Dermis microvascular lymphatic vessel endothelial cell (primary cell): ENCODE measurements around the gene AVPI1. TPM values are rescaled to one million over a fixed set of nuclear protein-coding genes. Genes with fewer than 3 reads are reported as not detected.

Source experiments
- DNase-seq, 2 donors: peaks; one replicate each; pipeline versions ENCODE4 v3.0.0 to v3.0.0-alpha.2; 2010; ENCODE audit warnings: low read depth in 2 of 2
- total RNA-seq: library from RNA; depleted of rRNA; stranded (reverse); fragments of >200 nt; gene quantifications from 2 replicates; pipeline ENCODE4 v1.2.1, GENCODE V29; 2014

The AVPI1 gene, protein sequence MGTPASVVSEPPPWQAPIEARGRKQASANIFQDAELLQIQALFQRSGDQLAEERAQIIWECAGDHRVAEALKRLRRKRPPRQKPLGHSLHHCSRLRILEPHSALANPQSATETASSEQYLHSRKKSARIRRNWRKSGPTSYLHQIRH
- total RNA-seq = 3.0 and 5.3 TPM in 2 replicates

DNA sequence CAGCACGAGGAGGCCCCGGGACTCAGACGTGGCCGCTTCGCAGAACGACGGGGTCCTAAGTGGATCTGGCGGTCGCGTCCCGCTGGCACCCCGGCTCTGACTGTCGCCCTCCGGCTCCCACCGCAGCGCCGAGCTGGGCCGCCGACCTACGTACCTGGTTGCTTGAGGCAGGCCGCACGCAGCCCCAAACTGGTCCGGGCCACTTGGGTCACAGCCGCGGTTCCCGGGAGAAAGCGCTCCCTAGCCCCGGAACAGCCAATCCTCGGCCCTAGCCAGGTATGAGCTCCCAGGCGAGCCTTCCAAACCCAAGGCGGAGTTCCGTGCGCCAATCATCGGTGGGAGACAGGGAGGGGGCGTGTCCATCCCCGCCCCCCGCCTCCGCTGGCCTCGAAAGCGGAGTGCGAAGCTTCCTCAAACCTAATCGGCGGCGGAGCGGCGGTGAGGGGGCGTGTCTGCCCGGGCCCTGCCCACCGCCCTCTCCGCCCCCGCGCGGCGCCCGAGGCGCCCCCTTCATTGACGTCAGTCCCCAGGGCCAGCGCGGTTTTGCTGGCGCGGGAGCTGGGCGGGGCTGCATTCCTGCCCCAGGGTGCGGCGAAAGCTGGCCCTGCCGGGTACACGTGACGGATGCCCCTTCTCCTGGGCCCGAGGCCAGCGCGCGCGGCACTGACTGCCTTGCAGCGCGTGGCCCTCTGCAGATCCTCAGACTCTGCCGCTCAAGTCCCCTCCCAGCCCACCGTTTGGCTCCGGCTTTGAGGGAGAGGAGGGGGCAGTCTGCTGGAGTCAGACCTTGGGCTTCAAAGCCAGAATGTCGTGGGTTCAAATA is at the start of gene AVPI1:
TSS of gene AVPI1 (minus strand) at position 280 of the 823 bp plus-strand sequence. CDS start 7,336 bp downstream, outside the sequence.
- peak; percentile 87 to 97 for DNase-seq

DNA sequence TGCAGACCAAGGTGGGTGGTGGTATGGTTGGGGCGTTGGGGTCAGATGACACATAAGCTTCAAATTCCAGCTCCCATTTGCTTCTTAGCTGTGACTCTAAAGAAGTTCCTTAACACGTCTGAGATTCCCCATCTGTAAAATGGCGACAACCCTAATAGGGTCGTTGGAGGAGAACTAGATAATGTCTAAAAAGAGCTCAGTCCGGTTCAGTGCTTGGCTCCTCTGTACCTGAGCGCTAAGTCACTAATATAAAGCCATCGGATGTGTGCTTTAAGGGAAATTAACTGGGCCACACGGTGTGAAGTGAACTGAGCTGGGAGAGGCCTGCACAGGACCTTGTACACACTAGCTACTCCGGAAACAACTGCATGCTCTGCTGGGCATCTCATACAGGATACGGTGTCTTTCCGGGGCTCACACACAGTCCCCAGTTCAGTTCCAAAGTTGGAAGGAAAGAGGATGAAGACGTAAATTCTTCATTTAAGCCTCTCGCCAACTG is 49.4 kb upstream of the AVPI1 start:
- DNase-seq = no peak

DNA sequence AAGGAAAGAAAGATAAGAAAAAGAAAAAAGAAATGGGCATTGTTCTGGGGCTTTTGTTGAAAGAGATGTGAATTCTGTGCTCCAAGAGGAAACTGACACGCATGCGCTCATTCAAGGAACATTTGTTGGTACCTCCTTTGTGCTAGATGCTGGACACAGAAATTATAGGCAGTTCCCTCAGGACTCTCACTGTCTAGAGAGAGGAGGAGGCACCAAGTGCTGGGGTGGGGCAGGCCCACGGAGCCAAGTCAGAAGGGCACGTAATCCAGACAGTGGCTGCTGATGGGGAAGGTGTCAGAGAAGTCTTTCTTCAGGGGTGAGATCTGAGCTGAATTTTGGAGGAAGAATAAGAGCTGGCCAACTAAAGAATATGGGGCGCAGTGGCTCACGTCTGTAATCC is 47.0 kb upstream of the AVPI1 start:
- no peak for DNase-seq

DNA sequence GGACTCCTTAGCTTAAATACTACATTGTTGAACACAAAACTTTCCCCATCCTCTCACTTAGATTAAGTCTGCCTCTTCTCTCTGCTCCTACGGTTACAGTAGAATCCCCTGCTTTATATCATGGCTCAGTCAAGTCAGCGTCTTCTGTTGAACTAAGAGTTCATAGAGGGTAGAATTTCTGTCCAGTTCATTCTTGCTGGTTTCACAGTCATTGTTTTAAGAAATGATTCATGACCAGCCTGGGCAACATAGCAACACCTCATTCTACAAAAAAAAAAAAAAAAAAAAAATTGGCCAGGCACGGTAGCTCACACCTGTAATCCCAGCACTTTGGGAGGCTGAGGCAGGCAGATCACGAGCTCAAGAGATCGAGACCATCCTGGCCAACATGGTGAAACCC is 46.2 kb upstream of the AVPI1 start:
- no peak for DNase-seq

DNA sequence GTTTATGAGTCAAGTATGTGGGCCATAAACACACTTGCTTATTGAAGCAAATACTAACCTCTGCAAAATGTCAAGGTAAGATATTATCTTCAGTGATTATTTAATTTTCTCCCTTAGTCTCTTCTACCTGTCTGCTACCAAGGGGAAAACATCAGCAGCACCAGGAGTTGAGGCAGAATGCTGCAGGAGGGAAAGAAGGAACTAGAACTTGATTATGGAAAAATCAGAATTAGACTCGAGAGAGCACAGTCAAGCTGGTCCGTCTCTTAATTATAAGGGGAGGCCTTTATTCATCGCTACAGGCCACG is 45.0 kb upstream of the AVPI1 start:
- no peak for DNase-seq

DNA sequence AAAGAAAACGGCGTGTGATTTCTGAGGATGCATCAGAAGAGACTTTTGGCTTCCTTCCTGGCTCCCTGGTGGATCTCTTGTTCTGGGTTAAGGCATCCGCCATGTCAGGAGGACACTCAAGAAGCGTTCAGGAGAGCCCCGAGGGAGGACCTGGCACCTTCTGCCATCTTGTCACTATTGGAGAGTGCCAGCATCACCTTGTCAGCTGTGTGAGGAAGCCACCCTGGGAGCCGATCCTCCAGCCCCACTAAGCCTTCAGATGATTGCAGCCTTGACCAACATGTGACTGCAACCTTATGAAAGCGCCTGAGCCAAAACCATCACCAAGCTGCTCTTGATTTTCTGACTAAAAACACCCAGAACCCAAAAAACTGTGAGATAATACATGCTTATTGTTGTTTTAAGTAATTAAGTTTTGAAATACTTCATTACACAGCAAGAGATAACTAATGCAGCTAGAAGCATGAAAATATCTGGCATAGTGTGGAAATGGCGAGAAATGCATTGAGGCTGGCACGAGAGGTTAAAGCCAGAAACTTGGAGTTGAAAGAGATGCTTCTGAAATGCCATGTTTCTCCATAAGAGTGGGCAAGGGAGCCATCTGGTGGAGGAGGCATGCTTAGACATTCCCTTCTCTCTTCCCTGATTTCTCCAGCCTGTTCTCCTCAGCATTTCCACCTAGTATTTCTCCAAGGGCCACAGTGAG is 44.5 kb upstream of the AVPI1 start:
- DNase-seq = peak; percentile 68 to 77

DNA sequence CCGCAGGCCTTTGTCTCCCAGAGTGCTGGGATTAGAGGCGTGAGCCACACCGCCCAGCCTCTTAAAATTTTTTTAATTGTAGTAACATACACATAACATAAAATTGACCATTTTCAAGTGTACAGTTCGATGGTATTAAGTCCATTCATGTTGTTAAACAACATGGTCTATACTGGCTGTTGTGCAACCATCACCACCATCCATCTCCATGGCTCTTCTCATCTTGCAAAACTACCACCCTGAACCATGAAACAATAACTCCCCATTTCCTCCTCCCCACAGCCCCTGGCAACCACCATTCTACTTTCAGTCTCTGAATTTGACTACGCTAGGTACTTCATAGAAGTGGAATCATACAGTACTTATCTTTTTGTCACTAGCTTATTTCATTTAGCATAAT is 42.0 kb upstream of the AVPI1 start:
- DNase-seq = no peak

DNA sequence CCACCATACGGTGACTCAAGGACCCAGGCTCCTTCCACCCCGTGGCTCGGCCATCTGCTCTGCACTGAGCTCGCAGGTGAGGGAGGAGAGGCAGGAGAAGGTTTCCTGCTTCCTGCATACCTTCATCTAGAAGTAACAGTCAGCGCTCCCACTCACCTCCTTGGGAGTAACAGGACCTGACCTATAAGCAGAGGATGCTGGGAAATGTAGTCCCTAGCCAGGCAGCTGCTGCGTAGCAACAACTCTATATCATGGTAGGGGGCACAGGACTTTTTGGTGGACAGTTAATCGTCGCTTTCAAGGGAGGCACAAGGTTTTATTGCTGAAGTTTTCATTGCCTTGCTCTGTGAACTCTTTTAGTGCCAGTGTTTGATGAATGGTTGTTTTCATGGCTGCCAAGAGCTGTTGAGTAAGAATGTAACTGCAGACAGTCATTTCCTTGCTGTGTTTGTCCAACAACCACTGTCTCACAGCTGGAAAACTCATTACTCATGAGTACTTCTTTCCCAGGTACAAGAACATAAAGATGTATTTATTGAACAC is 39.7 kb upstream of the AVPI1 start:
- DNase-seq = peak; percentile 73 to 86

DNA sequence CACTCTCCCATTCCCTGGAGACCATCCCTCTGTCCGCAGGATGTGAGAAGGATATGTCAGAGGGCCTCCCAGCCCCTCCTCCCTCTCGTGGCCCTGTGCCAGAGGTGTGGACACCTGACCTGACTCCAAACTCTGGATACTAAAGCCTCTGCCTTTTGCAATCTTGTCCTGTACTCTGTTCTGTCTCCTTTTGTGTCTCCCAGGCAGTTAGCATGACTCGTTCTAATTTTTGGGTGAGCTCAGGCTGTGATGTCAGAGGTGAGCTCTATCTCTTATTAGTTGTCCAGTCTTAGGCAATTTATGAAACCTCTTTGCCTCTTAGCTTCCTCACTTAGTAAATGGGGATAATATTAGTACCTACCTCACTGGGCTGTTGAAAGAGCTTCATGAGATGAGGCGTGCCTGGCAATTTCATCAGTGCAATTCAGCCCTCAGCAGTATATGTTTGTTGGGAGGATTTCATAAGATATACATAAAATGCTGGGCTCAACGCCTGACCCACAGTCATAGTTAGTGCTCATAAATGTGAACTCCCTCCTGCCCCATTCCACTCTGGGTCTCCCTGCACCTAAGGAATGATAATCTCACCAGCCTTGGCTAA is 37.4 kb upstream of the AVPI1 start:
- DNase-seq = no peak

DNA sequence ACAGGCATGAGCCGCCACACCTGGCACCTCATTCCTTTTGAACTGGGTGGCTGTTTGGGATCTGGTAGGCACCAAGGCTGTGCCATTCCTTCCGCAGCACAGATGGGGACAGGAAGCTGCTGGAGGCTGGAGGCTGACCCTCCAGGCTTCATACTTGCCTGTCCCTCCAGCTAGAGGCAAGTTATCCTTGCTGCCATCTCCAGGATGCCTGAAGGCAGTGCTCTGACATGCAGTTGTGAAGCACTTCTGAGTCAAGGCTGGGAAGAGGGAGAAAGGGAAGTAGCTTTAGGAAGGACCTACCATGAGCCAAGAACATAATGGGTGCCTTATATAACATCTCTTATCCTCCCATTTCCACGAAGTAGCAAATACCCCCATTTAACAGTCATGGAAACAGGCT is 36.0 kb upstream of the AVPI1 start:
- DNase-seq = no peak

DNA sequence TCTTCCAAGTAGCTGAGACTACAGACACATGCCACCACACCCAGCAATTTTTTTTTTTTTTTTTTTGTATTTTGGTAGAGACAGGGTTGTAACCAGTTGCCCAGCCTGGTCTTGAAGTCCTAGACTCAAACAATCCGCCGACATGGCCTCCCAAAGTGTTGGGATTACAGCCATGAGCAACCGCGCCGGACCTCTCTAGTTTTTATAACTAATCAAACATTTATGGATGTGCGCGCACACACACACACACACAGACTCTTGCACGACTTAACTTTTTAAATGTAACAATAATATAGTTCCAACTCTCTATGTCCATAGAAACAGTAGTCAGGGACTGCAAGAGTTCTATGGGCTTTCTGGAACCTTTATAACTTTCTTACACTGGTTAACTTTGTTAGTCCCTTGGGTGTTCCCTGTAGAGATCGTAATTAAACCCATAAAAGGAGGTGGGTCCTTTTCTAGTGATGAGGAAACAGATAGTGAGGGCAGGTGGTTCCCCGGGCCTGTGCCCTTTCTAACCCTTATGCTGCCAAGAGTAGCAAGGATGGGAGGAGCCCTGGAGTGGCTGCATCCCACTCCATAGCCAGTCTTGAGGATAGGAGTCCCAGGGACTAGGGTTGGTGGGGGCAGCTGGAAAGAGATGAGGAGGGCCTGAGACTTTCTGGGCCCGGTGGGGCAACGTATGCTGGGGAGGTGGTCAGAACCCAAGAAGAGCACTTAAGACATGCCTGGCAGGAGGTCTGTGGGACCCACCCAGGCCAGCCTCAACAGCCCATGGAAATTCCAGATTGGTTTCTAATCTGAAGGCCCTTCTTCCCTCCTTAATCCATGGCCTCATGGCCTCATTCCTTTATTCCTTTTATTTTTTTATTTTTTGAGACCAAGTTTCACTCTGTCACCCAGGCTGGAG is 35.1 kb upstream of the AVPI1 start:
- no peak for DNase-seq

DNA sequence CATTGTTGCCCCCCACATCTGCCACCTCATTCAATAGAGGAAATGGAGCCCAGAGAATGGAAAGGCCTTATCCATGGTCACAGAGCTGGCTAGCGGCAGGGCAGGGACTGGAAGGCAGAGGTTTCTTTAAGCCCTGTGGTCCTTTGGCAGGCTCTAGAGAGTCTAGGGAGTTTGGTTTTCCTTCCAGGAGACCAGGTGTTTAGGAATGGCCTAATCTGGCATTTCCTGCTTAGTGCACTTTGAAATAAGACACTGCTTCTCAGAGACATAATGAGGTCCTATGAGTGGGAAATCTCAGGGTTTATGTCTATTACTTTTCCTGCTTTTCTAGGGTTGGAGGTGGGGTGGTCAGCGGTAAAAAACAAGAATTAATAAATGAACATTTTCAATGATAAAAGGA is 32.6 kb upstream of the AVPI1 start:
- DNase-seq = no peak

DNA sequence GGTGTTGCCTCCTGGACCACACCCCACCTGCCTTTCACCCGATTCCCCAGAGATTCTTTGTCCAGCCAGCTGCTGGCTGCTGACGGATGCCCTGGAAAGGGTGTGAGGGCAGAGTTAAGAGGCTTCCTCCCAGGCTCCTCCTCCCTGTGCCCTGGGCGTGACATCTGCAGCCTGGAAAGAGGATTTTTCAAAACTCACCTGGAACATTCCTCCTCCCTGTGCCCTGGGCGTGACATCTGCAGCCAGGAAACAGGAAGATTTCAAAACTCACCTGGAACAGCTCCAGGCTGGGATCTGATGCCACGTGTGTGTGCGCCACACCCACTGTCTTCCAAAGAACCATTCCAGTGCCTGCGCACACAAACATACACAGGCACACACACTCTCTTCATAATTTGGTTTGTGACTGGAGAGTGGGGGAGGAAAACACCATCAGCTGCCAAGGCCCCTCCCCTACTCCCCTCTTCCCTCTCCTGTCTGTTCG is 31.7 kb upstream of the AVPI1 start:
- DNase-seq = peak in 1 of 2 donors; percentile 67

DNA sequence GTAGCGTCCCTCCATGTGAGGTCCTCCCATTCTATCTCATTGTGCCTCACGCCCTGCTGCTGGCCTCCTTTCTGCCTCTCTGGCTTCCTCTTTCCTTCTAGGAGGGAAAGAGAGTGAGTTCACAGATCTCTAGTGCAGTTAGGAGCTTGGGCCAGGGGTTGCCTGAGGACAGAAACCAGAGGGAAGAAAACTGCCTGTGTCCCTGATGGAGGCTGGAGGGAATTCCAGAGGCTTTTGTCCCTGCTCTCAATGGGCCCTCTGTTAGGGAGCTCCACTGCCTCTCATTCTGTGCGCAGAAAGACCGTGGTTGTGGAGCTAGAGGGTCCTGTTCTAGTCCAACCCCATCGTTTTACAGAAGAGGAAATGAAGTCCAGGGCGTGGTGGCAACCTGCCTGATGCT is 31.1 kb upstream of the AVPI1 start:
- no peak for DNase-seq

DNA sequence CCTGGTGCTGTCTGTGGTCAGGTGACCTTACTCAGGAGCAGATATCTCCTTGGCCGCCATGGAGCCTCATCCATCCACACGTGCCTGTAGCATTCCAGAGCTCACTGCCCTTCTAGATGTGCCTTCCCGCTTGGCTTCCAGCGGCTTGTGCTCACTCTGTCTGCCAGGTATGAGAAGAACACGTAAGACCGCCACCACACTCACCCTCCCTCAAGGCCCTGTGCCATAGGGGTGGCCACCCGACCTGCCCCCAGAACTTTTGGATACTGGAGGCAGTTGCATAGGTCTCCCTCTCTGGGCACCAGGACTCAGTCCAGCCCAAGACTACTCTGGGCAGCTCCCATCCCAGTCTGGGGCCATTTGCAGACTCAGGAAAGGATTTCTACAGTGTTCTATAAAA is 30.6 kb upstream of the AVPI1 start:
- DNase-seq = no peak

DNA sequence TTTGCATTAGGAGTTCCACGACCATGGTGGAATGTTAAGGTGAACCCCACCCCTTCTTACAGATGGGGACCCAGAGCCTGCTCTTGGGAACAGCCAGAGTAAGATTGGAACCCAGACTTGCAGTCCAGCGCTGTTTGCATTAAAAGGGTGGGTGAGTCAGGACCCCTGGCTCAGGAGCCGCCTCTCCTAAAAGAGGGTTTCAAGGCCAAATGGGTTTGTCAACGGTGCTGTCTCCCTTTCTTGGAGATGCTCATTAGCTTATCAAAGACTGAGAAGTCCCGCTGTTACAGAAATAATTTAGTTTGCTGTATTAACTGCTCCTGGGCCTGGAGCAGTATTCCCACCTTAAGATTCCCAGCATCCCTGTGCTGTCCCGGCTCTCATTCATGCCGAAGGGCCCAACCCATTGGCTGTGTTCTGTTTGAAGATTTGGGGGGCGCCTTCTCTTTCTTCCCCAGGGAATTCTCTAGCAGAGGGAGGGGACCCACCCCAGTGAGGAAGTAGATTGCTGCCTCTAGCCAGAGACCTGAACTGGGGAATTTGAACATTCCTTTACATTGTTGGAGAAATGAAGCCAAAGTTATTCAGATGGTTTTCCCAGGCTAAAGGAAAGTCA is 28.3 kb upstream of the AVPI1 start:
- no peak for DNase-seq

DNA sequence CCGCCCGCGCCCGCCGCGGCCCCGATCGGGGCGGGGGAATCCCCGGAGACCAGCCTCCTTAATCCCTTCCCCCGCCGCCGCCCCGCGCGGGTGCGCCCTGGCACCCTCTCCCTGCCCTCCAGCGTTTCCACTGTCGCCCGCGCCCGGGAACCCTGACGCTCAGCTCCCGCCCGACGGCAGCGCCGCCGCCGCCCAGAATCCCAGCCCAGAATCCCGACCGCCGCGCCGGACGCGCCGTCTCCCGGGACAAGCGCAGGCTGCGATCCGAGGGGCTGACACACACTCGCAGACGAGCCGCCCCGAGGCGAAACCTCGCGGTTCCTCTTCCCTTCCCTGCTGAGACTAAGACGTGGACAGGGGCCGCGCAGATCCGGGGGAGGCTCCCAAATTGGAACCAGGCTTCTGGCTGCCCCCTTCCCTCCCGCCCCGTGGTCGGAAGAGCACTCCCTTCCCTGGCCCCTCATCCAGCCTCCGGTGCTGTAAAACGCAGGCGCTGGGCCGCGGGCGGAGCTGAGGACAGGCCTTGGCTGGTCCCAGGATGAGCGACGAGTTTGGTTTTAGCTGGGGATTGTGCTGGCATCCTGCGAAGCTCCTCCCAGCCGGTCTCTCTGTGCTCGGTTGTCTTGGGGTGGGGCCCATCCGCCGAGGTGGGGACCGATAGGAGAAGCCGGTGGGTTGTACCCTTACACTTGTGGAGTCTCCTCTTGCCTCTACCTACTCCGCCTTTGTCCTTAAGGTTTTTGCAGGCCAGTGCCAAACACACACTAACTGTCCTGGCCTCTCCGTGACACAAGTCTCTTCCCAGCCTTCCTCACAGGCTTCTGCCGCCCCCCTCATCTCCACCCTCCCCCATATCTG is 27.6 kb upstream of the AVPI1 start:
- DNase-seq = peak in 1 of 2 donors; percentile 52

DNA sequence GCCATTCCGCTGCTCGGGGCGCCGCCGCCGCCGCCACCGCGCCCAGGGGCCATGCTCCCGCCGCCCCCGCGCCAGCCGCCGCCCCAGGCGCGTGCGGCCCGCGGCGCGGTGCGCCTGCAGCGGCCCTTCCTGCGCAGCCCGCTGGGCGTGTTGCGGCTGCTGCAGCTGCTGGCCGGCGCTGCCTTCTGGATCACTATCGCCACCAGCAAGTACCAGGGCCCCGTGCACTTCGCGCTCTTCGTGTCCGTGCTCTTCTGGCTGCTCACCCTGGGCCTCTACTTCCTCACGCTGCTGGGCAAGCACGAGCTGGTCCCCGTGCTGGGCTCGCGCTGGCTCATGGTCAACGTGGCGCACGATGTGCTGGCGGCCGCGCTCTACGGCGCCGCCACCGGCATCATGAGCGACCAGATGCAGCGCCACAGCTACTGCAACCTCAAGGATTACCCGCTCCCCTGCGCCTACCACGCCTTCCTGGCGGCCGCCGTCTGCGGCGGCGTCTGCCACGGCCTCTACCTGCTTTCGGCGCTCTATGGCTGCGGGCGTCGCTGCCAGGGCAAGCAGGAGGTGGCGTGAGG is 26.9 kb upstream of the AVPI1 start:
- peak; percentile 50 to 84 for DNase-seq

DNA sequence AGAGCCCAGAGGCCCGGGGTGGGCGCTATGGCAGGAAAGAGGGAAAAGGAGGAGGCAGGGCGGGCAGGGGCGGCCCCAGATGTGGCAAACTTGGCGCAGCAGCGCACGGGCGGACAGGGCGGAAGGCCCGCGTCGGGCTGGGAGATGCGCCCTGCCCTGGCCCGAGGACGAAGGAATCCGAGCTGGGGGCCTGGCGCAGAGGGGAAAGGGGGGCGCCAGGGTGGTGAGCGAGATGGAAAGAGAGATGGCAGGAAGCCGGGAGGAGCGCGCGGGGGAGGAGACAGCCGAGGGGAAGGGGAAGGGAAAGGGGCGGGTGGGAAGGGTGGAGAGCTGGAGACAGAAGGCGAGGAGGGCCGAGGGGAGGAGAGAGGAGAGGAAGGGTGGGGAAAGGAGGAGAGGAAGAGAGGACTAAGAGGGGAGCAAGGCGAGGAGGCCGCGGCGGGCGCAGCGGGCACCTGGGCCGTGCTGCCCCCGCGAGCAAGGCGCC is 26.3 kb upstream of the AVPI1 start, which contains the start of gene MARVELD1:
TSS of gene MARVELD1 (plus strand) at position 392 of the 487 bp plus-strand sequence. CDS start 147 bp downstream, outside the sequence.
- DNase-seq = peak in 1 of 2 donors; percentile 64
